K562 (cell line): ENCODE data around the gene VGLL1. TPM values are rescaled to one million over a fixed set of nuclear protein-coding genes. Genes with fewer than 3 reads are reported as not detected.

Source experiments
- ATAC-seq: fragments of 200-7000 bp; cut with Tn5 transposase; 3 replicates; pipeline ENCODE4 v1.9.1; 2020; ENCODE audit warnings: moderate library complexity
- Bru-seq: library from RNA; stranded (reverse); fragments of 400-500 nt; gene quantifications from one replicate; lab custom pipeline; 2021; lab: Mats Ljungman, UMichigan
- BruChase-seq, 2 experiments: library from RNA; stranded (reverse); fragments of 400-500 nt; gene quantifications; one replicate each; lab custom pipeline; 2021; lab: Mats Ljungman, UMichigan
- BruUV-seq: library from RNA; stranded (reverse); fragments of 400-500 nt; replicated peaks from 2 replicates; lab custom pipeline; 2021; lab: Mats Ljungman, UMichigan
- CTCF ChIA-PET: fragments of 300-600 bp; formaldehyde crosslinking; extraction: SDS; loops from one replicate; lab custom pipeline; 2021; ENCODE audit warnings: low intra/inter-chr PET ratio; lab: Yijun Ruan, JAX
- POLR2A ChIA-PET: fragments of 300-600, 350-650 bp; sonication (Branson Sonifier 250); formaldehyde crosslinking; extraction: SDS; loops from one replicate; lab custom pipeline; 2021; ENCODE audit warnings: antibody characterized with exemption, inconsistent platforms; lab: Yijun Ruan, JAX
- DNase-seq, 4 experiments: peaks; one replicate each; pipeline versions ENCODE4 v3.0.0 to v3.0.0-alpha.2; 2011 to 2018; ENCODE audit warnings: low spot score in 3 of 4, mixed read lengths in 3 of 4; ENCODE audit errors: extremely low read depth in 1 of 4
- FAIRE-seq: peaks from 2 replicates; lab custom pipeline; 2011; peaks lifted over from hg19 to GRCh38; lab: Jason Lieb, UNC
- H2AFZ ChIP-seq: 2 replicates; pipeline ENCODE4 v1.6.0; 2011; ENCODE audit warnings: low read depth, low read length, control low read depth, inconsistent platforms
- H3K27ac ChIP-seq: fragments of 200-600 bp; 3 replicates; pipeline ENCODE4 v1.8.0; 2011; ENCODE audit warnings: low read depth, mild to moderate bottlenecking, control low read depth, inconsistent platforms, low read length, moderate library complexity, mixed read lengths; ENCODE audit errors: extremely low read depth
- H3K27me3 ChIP-seq, 2 experiments: fragments of 300-600 bp in 1 of 2; 2 replicates in 1 of 2; 3 replicates in 1 of 2; pipeline versions ENCODE4 v1.6.0 to v1.8.0; 2011; ENCODE audit warnings: inconsistent platforms in 2 of 2, low read length in 2 of 2, mild to moderate bottlenecking in 1 of 2, mixed read lengths in 1 of 2, moderate library complexity in 1 of 2; ENCODE audit not compliant: control insufficient read depth in 2 of 2, insufficient read depth in 2 of 2
- H3K36me3 ChIP-seq: fragments of 300-600 bp; 3 replicates; pipeline ENCODE4 v1.8.0; 2011; ENCODE audit warnings: mild to moderate bottlenecking, low read length, inconsistent platforms; ENCODE audit not compliant: control insufficient read depth, insufficient read depth
- H3K4me1 ChIP-seq, 2 experiments: fragments of 200-600 bp in 1 of 2; replicated peaks in 1 of 2; 2 replicates in 1 of 2; 3 replicates in 1 of 2; pipeline versions ENCODE4 v1.5.1 to v1.8.0; 2011; ENCODE audit warnings: inconsistent platforms in 2 of 2, low read length in 2 of 2, mild to moderate bottlenecking in 1 of 2, mixed read lengths in 1 of 2, moderate library complexity in 1 of 2; ENCODE audit not compliant: control insufficient read depth in 2 of 2, insufficient read depth in 2 of 2
- H3K4me2 ChIP-seq: 2 replicates; pipeline ENCODE4 v1.6.1; 2011; ENCODE audit warnings: low read length, control low read depth, inconsistent platforms, mixed read lengths; ENCODE audit not compliant: insufficient read depth
- H3K4me3 ChIP-seq: fragments of 200-600 bp; sonication (generic), shearing (Covaris generic); 2 replicates; pipeline ENCODE4 v1.5.1; 2016; ENCODE audit warnings: control low read depth, inconsistent platforms
- H3K79me2 ChIP-seq: fragments of 200-600 bp; 3 replicates; pipeline ENCODE4 v1.8.0; 2011; ENCODE audit warnings: low read length, inconsistent platforms; ENCODE audit not compliant: control insufficient read depth, insufficient read depth
- H3K9ac ChIP-seq, 2 experiments: 2 replicates each; pipeline versions ENCODE4 v1.6.0 to v1.6.1; 2011; ENCODE audit warnings: low read depth in 2 of 2, low read length in 2 of 2, control low read depth in 1 of 2, inconsistent platforms in 1 of 2, mild to moderate bottlenecking in 1 of 2, mixed read lengths in 1 of 2; ENCODE audit not compliant: insufficient read depth in 1 of 2
- H3K9me1 ChIP-seq: one replicate; pipeline ENCODE4 v1.6.0; 2011; ENCODE audit warnings: inconsistent platforms, mild to moderate bottlenecking, low read length, moderate library complexity; ENCODE audit not compliant: control insufficient read depth, insufficient read depth
- H3K9me3 ChIP-seq: replicated peaks from 2 replicates; pipeline ENCODE4 v1.5.1; 2011; ENCODE audit warnings: low read depth, low read length, inconsistent platforms; ENCODE audit not compliant: control insufficient read depth, insufficient read depth
- H4K20me1 ChIP-seq: replicated peaks from 2 replicates; pipeline ENCODE4 v1.6.1; 2011; ENCODE audit warnings: low read length, inconsistent platforms, mixed read lengths; ENCODE audit not compliant: control insufficient read depth, insufficient read depth
- ARNT ChIP-seq, 2 experiments: fragments of 450-650 bp; IDR thresholded peaks; 2 replicates each; pipeline ENCODE4 v1.6.1; 2016; ENCODE audit warnings: mild to moderate bottlenecking in 1 of 2
- BRF1 ChIP-seq: IDR thresholded peaks from 3 replicates; pipeline ENCODE4 v1.6.1; 2011; ENCODE audit warnings: borderline replicate concordance, mild to moderate bottlenecking; ENCODE audit not compliant: insufficient read length; ENCODE audit errors: extremely low read depth
- ELF2 ChIP-seq: fragments of 250-450 bp; sonication (Bioruptor Pico); IDR thresholded peaks from 2 replicates; pipeline ENCODE4 v1.5.0; 2021; ENCODE audit warnings: mild to moderate bottlenecking
- HMG20A ChIP-seq: fragments of 450-650 bp; formaldehyde crosslinking; conservative IDR thresholded peaks from 2 replicates; pipeline ENCODE4 v1.4.0; 2020; ENCODE audit warnings: mild to moderate bottlenecking, mixed read lengths
- ZC3H8 ChIP-seq: fragments of 450-650 bp; IDR thresholded peaks from 2 replicates; pipeline ENCODE4 v1.6.1; 2017
- ZNF311 ChIP-seq: fragments of 250-450 bp; sonication (Bioruptor Pico); IDR thresholded peaks from 2 replicates; pipeline ENCODE4 v1.4.0; 2020; ENCODE audit warnings: mild to moderate bottlenecking, moderate library complexity
- ZNF766 ChIP-seq: fragments of 200-800 bp; sonication (Bioruptor generic); conservative IDR thresholded peaks from 2 replicates; pipeline ENCODE4 v1.6.1; 2016; ENCODE audit warnings: missing genetic modification characterization, missing compliant biosample characterization
- WGBS: fragments of 100-300 bp; shearing (Covaris generic); methylation state at CpG from one replicate; pipeline ENCODE4 v1.1.6; 2016; ENCODE audit warnings: low coverage, mixed read lengths; ENCODE audit not compliant: insufficient coverage; ENCODE audit errors: missing lambda C conversion rate; 5-methylcytosine and 5-hydroxymethylcytosine counted together
- in situ Hi-C: fragments of 300-500 bp; cut with MboI; formaldehyde crosslinking; loops from 4 replicates; pipeline ENCODE4 v1.15.0; 2018; ENCODE audit warnings: inconsistent platforms, mixed read lengths
- intact Hi-C: fragments of 100-400 bp; cut with micrococcal nuclease; formaldehyde crosslinking; loops from 2 replicates; pipeline ENCODE4 v1.14.2; 2022
- long read RNA-seq, 3 experiments: library from polyadenylated mRNA in 2 of 3; library from RNA in 1 of 3; unstranded in 2 of 3; stranded (forward) in 1 of 3; transcript quantifications; one replicate each; pipeline ENCODE4 v2.0.0, GENCODE V29; 2019 to 2022
- polyA minus RNA-seq, 3 experiments: library from RNA; depleted of rRNA, polyadenylated mRNA; stranded (reverse); fragments of >200 nt; gene quantifications; 2 replicates each; pipeline ENCODE4 v1.2.3, GENCODE V29; 2011
- polyA plus RNA-seq, 8 experiments: library from polyadenylated mRNA; depleted of rRNA in 4 of 8; stranded (reverse) in 5 of 8; unstranded in 3 of 8; fragments of >200 nt; fragmentation: Nextera tagmentation in 2 of 8; fragmentation: Illumina TruSeq in 1 of 8; extraction: Ambion mirVana in 2 of 8; extraction: Trizol in 1 of 8; gene quantifications; 2 replicates each; pipeline versions ENCODE4 v1.2.1 to v1.2.3, GENCODE V29; 2011 to 2014; ENCODE audit warnings: inconsistent platforms in 1 of 8, missing spikeins in 1 of 8
- total RNA-seq, 7 experiments: library from RNA; depleted of rRNA in 6 of 7; stranded (reverse); fragments of >200 nt in 6 of 7; fragmentation: Illumina TruSeq in 2 of 7; extraction: Trizol in 2 of 7; gene quantifications; 2 replicates each; pipeline versions ENCODE4 v1.2.1 to v1.2.3, GENCODE V29; 2011 to 2021; ENCODE audit warnings: low replicate concordance in 1 of 7

The VGLL1 gene
- total RNA-seq (2011; cell fraction: chromatin; rRNA removed; ENCODE audit: low replicate concordance), result not detected in 2 replicates
- total RNA-seq (2011; cell fraction: nucleolus; rRNA removed), result not detected in 2 replicates
- total RNA-seq (2011; cell fraction: nucleoplasm; rRNA removed), result not detected in 2 replicates
- total RNA-seq (2014; rRNA removed), result not detected in 2 replicates
- not detected in 2 replicates for total RNA-seq (2014; rRNA removed; fragmentation: Illumina TruSeq; extraction: Trizol)
- total RNA-seq (2015; rRNA removed; fragmentation: Illumina TruSeq; extraction: Trizol), result not detected in 2 replicates
- total RNA-seq (2021), result not detected in 2 replicates
- polyA plus RNA-seq (2011; rRNA removed), result not detected in 2 replicates
- polyA plus RNA-seq (2011; cell fraction: cytosol; rRNA removed), result not detected in 2 replicates
- not detected in 2 replicates for polyA plus RNA-seq (2011; cell fraction: nucleus; rRNA removed)
- polyA plus RNA-seq (2012), result not detected in 2 replicates
- polyA plus RNA-seq (2014; fragmentation: Illumina TruSeq; extraction: Trizol), result not detected in 2 replicates
- polyA plus RNA-seq (2014; fragmentation: Nextera tagmentation; extraction: Ambion mirVana), result not detected
- polyA plus RNA-seq (2014; rRNA removed), result not detected in 2 replicates
- polyA minus RNA-seq (2011; rRNA and poly(A)+ RNA removed), result not detected in 2 replicates
- polyA minus RNA-seq (2011; cell fraction: cytosol; rRNA and poly(A)+ RNA removed), result not detected in 2 replicates
- polyA minus RNA-seq (2011; cell fraction: nucleus; rRNA and poly(A)+ RNA removed), result not detected in 2 replicates
- Bru-seq, nascent RNA, result not detected
- BruChase-seq, experiment 1, labeled RNA remaining after a 2-hour chase, result not detected
- percentile 8 among the genes with signal in this experiment for BruChase-seq, experiment 2, labeled RNA remaining after a 6-hour chase
- long read RNA-seq, experiment 1, result 0 reads
- long read RNA-seq, experiment 2, result 0 reads
- long read RNA-seq, experiment 3, result 0 reads

- Histone ChIP-seq H3K36me3 (no peaks in the 10 kb centered on the region), H3K4me2 (no peak within 1 kb of the TSS), H3K9ac (no peak within 1 kb of the TSS), H3K79me2 (no peaks in the 10 kb centered on the region), H3K9me1 (no peaks in the 10 kb centered on the region), H3K27me3 (peaks cover 2 to 8% of the 10 kb centered on the region in 2 experiments; a peak in 2 of 5 replicates), H2AFZ (no peak within 1 kb of the TSS; the same call in 1 of the 2 replicates), H3K9me3 (no peaks in the 10 kb centered on the region; the same call in 1 of the 2 replicates), H3K4me3 (no peak within 1 kb of the TSS), H3K27ac (no peak within 1 kb of the TSS), H4K20me1 (no peaks in the 10 kb centered on the region), H3K4me1 (peaks cover 0 to 10% of the 10 kb centered on the region in 2 experiments; a peak in 3 of 5 replicates)
- no peak for FAIRE-seq
- ChIA-PET CTCF (no interaction called here), POLR2A (no interaction called here)
- 27% methylated on average over 2 of the region's 3 CpGs for WGBS
- ATAC-seq, result no peak
- intact Hi-C loops, result no loop called here
- TF ChIP-seq ZC3H8 (no peak), ZNF311 (CRISPR knock-in tag) (no peak), ARNT (IDR thresholded peaks at IDR 0.05) (no peak), BRF1 (no peak), ZNF766 (CRISPR knock-in tag) (no peak), HMG20A (CRISPR knock-in tag) (no peak), ELF2 (CRISPR knock-in tag) (no peak)
- in situ Hi-C loops, result no loop called here
- DNase-seq, result no peak
- BruUV-seq, result no TSS peak
Observed at GRCh38 chrX:136531951-136532350, at the start of gene VGLL1. VGLL1 (plus strand) TSS chrX:136532215; CDS start chrX:136536021, 3,806 bp downstream.
